GM12865 (cell line): Measurements from ENCODE around the gene NCDN.

Source experiments
- DNase-seq: peaks from one replicate; pipeline ENCODE4 v3.0.0; 2010; ENCODE audit warnings: low read depth
- H3K4me3 ChIP-seq: 2 replicates; pipeline ENCODE4 v1.5.1; 2011; ENCODE audit warnings: mild to moderate bottlenecking, low read depth, low read length, control low read depth
- CTCF ChIP-seq: IDR thresholded peaks from 2 replicates; pipeline ENCODE4 v1.5.1; 2011; ENCODE audit warnings: low read length, control low read depth, low read depth, inconsistent platforms; ENCODE audit not compliant: insufficient read depth; ENCODE audit errors: missing control alignments

The NCDN gene

GRCh38 chr1:35570589-35571137 lies 13.1 kb downstream of the NCDN start:
- no peak overlapping the region for H3K4me3 ChIP-seq
- no peak for TF ChIP-seq CTCF
- no peak for DNase-seq

GRCh38 chr1:35571263-35571662 lies 13.7 kb downstream of the NCDN start:
- no peak overlapping the region for H3K4me3 ChIP-seq
- no peak for DNase-seq

GRCh38 chr1:35572296-35572695 lies 14.7 kb downstream of the NCDN start:
- no peak overlapping the region for H3K4me3 ChIP-seq
- DNase-seq, result no peak
- TF ChIP-seq CTCF, result no peak

More at GRCh38 chr1:35571263-35571662, 13.7 kb downstream of the NCDN start:
- TF ChIP-seq CTCF, result no peak

GRCh38 chr1:35573198-35574124 lies 15.9 kb downstream of the NCDN start, which contains the start of gene TFAP2E:
TSS of gene TFAP2E (plus strand) at chr1:35573314. CDS start at chr1:35573578, 264 bp downstream.
- DNase-seq, result no peak
- no peak for TF ChIP-seq CTCF
- peak within 1 kb of the TSS; percentile 32 for H3K4me3 ChIP-seq

GRCh38 chr1:35574125-35574654 lies 16.6 kb downstream of the NCDN start:
- no peak for DNase-seq
- TF ChIP-seq CTCF, result no peak
- H3K4me3 ChIP-seq, result no peak overlapping the region

- no peak for DNase-seq
- no peak for TF ChIP-seq CTCF
- H3K4me3 ChIP-seq, result no peak overlapping the region
Observed at GRCh38 chr1:35574655-35575415, 17.2 kb downstream of the NCDN start.
